Measurements from ENCODE around the gene HS6ST1.

GRCh38 chr2:128264881-128265607 lies 53.6 kb downstream of the HS6ST1 start:
- TF ChIP-seq POLR2A (IDR thresholded peaks at IDR 0.05) (no peak), POLR2AphosphoS5 (IDR thresholded peaks at IDR 0.05) (no peak)
- TF ChIP-seq, protein P1, sequence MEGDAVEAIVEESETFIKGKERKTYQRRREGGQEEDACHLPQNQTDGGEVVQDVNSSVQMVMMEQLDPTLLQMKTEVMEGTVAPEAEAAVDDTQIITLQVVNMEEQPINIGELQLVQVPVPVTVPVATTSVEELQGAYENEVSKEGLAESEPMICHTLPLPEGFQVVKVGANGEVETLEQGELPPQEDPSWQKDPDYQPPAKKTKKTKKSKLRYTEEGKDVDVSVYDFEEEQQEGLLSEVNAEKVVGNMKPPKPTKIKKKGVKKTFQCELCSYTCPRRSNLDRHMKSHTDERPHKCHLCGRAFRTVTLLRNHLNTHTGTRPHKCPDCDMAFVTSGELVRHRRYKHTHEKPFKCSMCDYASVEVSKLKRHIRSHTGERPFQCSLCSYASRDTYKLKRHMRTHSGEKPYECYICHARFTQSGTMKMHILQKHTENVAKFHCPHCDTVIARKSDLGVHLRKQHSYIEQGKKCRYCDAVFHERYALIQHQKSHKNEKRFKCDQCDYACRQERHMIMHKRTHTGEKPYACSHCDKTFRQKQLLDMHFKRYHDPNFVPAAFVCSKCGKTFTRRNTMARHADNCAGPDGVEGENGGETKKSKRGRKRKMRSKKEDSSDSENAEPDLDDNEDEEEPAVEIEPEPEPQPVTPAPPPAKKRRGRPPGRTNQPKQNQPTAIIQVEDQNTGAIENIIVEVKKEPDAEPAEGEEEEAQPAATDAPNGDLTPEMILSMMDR (IDR thresholded peaks at IDR 0.05) = no peak
